Measurements from ENCODE around the gene GALNT16. TPM values are rescaled to one million over a fixed set of nuclear protein-coding genes. Genes with fewer than 3 reads are reported as not detected.
"Not testable (repeated sequence)": the region's sequence is repeated elsewhere in the genome, so short reads cannot be mapped to it uniquely, and the experiment has no call there.

GALNT16 gene
- 14.9 TPM for total RNA-seq
- long read RNA-seq, full-length matches to known transcripts: 20 of 47 reads
- long read RNA-seq, partial matches to known transcripts: 12 of 47 reads
- long read RNA-seq, other reads (novel, unspliced or antisense): 15 of 47 reads

DNA sequence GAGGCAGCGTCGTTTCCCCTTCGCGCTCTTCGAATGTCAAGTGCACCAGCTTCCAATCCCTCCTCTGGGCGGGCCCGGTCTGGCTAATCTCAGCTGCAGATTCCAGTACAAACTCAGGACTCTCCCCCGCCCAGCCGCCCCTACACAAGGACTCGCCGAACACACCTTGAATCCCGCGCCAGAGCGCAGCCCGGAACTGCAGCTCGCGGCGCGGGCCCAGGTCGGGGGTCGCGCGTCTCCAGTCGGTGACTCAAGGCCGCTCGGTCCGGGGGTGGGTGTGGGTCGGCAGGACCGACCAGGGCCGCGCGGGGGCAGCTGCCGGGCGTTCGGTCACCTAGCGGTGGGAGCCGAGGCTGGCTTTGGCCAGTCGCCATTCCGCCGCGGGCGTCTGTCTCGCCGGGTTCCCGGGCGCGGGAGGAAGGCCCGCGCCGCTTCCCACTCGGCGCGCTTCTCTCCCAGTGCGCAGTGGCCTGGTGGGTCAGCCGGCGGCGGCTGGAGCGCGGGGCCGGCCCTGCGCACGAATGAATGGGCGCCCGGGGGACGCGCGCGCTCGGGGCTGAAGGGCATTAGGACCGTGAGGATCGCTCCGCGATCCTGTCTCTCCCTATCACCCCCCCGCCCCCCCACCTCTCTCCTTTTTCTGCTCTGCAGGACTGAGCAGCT, at the start of gene GALNT16:
TSS of gene GALNT16 (plus strand) at position 632 of the 663 bp plus-strand sequence. CDS start 133 bp downstream, outside the sequence.
- no peak for DNase-seq (ENCODE audit: low spot score)

DNA sequence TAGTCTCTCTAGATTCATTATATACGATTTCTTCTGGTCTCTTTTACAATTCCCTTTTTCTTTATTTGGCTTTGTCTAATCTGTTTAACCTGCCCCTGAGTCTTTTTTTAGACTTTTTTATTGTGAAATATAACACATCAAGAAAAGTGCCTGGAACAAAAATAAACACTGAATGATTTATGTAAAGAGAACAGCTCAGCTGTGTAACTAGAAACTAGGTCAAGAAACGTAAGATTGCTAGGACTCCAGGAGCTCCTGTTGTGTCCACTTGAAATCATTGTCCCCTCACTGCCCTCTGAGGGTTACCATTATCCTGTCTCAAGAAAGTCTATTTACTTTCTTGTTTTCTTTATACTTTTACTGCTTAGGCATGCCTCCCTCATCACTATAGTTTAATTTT, 45.6 kb upstream of the GALNT16 start:
- DNase-seq (ENCODE audit: low spot score): no peak

DNA sequence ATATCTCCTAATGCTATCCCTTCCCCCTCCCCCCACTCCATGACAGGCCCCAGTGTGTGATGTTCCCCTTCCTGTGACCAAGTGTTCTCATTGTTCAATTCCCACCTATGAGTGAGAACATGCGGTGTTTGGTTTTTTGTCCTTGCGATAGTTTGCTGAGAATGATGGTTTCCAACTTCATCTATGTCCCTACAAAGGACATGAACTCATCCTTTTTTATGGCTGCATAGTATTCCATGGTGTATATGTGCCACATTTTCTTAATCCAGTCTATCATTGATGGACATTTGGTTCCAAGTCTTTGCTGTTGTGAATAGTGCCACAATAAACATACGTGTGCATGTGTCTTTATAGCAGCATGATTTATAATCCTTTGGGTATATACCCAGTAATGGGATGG, 42.3 kb upstream of the GALNT16 start:
- DNase-seq (ENCODE audit: low spot score): not testable (repeated sequence)

DNA sequence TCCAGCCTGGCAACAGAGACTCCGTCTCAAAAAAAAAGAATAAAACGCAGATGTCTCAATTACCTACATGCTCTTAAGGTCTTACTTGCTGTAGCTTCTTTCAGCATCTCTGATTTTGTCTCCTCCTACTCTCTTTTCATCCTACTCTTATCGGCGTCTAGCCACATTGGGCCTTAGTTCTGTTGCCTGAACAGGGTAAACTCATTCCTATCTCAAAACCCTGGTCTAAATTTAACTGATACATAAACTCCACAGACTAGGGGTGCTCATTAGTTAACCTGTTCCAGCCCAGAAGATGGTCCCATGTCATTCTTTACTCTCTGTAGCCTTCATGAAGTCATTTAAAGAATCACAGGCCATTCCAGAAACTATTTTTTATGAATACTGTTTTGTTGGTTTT, 35.0 kb upstream of the GALNT16 start:
- no peak for DNase-seq (ENCODE audit: low spot score)

DNA sequence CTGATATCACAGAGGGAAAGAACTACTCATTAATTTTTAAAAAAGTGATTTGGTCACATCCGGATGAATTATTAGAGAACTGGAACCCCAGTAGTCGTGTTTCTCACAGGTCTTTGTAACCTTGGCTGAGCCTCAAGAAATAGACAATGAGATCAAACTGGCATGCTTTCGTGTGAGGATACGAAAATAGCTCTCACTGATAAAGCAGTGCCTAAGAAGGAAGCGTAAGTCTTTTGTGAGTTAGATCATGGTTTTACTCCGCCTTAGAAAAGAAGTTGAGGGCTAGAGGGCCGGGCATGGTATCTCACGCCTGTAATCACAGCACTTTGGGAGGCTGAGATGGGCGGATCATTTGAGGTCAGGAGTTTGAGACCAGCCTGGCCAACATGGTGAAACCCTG, 33.8 kb upstream of the GALNT16 start:
- DNase-seq (ENCODE audit: low spot score): no peak

DNA sequence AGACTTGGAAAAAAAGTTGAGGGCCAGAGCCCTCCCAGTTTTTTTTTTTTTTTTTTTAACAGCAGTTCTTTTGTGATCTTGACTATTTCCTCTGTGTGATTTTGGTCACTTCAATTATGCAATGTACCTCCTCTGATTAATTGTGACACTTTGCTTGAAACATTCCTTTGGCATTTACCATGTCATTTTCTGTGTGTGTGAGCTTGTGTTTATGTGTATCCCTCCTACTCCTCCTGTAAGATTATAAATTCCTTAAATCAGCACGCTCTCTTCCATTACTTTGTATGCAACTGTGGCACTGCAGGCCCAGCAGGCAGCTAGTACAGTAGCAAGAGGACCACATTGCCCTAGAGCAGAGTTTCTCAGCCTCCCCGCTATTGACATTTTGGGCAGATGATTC, 33.2 kb upstream of the GALNT16 start:
- no peak for DNase-seq (ENCODE audit: low spot score)

DNA sequence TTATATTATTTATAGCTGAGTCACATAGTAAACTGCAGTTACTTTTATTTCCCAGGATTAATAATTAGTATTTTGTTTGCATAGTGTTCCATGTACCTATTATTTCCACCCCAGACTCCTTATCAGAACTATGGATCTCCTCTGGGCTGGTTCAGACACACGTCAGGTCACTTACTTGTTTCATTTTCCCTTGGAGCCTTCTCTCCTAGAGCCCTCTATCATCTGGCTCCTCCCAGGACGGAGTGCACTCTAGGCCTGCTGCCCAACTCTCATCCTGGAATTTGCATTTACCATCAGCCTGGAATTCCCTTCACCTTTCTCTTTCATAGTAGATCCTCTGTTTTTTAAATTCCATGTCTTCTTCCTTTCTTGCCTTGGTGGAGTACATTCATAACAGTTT, 28.5 kb upstream of the GALNT16 start:
- no peak for DNase-seq (ENCODE audit: low spot score)

DNA sequence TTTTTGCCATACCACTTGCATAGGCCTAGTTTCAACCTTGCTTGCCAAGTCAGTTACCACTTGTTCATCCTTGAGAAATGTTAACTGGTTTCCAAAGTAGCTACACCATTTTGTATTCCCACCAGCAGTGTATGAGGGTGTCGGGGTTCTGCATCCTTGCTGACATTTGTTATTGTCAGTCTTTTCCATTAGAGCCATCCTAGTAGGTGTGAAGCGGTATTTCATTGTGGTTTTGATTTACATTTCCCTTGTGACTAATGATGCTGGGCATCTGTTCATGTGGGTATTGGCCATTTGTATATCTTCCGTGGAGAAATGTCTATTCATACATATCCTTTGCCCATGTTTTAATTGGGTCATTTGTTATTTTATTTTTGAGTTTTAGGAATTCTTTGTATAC, 27.6 kb upstream of the GALNT16 start:
- no peak for DNase-seq (ENCODE audit: low spot score)

DNA sequence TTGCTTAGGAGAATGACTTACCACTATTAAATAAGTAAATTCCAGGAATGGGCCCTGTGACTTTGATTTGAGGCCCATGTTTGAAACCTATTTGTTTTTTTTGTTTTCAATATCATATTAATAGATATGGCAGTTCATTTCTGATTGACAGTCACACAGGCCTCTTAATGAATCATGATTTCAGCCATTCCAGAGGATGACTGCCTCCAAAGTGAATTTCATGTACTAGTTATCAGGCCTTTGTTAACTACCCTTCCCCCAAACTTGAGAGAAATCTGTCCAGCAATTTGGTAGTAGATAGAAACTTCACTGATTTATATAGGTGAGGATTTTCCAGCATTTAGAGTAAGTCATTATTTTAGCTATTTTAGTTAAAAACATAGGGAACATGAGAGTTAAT, 25.9 kb upstream of the GALNT16 start:
- DNase-seq (ENCODE audit: low spot score): no peak

DNA sequence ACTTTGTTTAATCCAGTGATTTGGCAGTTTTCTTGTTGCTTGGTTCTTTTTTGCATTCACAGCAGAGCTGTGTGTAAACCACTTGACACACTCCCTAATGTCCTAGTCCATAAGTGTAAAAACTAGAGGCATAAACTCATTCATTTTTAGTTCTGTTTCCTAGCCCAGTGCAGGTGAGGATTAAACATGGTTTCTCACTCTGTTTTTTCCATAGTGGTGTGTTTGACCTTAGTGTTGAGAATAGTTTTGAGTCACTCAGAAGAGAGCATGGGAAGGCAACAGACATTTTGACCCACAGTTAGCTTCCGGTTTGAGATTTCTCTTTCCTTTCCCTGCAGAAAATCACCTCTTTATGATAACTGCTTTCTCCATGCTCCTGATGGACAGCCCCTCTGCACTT, 24.2 kb upstream of the GALNT16 start:
- no peak for DNase-seq (ENCODE audit: low spot score)

DNA sequence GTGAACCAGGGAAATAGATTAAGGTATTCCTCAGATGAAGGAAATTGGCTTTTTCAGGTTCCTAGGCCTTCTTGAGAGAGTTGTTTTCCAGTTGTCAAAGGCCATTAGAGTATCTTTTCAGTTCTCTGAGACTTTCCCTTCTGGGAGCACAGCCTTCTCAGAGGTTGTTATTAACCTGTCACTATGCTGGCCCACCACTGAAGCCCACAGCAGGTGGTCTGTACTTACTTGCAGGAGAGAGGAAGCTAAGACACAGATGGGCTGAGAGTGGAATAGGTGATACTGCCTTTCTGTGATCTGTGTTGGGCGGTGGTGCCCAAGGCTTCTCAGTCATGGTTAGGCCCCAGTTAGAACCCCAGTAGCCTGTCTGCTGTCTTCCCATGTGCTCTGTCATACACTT, 22.8 kb upstream of the GALNT16 start:
- DNase-seq (ENCODE audit: low spot score): no peak

DNA sequence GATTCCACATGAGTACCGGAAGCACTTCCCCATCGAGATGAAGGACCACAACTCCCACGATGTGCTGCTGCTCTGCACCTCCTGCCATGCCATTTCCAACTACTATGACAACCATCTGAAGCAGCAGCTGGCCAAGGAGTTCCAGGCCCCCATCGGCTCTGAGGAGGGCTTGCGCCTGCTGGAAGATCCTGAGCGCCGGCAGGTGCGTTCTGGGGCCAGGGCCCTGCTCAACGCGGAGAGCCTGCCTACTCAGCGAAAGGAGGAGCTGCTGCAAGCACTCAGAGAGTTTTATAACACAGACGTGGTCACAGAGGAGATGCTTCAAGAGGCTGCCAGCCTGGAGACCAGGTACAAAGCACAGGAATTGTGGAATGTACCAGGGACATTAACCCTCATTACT, 22.4 kb upstream of the GALNT16 start:
- no peak for DNase-seq (ENCODE audit: low spot score)

DNA sequence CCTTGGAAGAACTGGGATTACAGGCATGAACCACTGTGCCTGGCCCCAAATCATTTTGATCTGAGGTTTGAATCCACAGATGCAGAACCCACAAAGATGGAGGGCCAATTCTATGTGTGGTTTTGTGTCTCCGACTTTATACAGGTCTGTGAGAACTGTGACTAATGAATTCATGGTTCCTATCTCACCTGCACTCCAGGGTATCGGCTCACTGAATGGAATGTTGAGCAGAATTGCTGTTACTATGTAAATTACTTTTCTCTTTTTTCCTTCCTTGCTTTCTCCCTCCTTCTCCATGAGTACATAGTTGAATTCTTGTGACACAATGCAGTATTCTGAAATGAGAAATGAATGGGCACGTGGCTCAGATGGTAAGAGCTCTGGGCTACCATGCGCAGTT, 21.1 kb upstream of the GALNT16 start:
- DNase-seq (ENCODE audit: low spot score): no peak

DNA sequence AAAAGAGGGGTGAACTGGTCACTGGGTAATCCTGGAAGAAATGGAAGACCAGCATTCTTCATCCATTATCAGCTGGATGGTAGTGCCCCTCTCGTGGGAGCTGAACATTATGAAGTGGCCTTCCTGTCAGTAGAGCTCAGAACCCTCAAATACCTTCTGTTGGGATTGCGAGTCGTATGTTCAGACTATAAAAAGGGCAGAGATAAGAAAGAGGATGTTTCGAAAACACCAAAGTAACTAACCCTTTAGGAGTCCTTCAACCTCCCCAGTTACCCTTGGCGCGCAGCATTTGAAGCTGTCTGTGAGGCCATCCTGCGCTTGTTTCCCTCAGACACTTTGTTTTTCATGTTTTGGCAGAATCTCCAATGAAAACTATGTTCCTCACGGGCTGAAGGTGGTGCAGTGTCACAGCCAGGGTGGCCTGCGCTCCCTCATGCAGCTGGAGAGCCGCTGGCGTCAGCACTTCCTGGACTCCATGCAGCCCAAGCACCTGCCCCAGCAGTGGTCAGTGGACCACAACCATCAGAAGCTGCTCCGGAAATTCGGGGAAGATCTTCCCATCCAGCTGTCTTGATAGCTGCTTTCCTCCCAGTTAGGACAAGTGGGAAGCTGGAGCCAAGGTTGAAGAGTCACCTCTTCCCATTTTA, 19.3 kb upstream of the GALNT16 start:
- DNase-seq (ENCODE audit: low spot score): no peak

DNA sequence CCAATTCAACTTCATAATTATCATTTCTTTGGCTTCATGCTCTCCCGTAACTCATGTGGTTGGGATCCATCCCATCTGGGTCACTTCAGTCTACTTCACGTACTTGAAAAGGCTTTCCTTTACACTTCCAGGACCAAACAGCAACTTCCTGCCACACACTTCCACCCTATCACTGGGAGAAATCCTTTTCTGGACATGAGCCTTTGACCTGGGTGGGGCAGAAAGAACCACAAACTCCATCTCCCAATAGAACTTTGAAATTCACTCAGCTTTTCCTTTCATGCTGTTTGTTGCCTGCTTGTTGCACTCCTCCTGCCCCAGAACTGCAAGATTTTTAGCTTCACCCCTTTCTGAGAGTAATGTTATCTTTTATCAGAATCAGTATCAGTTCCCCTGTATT, 18.4 kb upstream of the GALNT16 start:
- DNase-seq (ENCODE audit: low spot score): no peak

DNA sequence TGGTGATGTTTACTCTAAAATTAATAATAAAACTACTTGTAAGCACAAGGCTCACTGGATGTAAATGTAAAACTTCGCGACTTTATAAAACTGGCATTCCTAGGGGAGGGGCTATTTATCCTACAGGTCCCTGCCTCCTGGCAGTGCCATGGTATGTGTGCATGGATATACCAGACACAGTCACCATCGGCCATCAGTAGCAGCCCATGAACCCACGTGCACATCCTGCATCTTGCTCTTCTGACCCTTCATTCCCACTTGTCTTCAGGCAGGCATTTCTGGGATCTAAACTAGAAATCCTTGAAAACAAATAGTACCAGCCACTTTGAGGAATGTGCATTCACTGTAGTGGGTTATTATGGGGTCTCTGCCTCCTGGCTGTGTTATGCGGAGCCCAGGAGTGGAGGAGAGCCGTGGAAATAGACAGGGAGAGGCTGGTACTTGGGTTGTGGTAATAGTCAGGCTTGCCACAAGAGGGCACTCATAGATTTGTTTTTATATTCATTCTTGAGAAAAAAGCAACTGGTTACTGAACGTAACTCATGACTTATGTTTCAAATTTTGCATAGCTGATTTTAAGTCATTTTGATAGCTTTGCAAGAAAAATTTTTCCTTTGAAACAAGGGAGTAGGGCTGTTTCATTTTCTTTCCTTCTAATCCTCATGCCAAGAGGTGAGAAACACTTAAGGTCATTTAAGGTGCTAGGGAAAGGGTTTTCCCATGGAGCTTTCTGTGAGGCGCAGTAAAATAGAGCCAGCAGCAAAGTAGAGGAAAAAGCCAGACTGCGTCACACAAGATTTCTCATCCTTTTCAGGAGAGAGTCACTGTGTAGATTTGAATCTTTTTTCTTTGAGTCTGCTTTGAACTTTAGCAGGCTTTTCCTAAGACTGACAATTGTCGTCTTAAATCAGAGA, 17.4 kb upstream of the GALNT16 start:
- no peak for DNase-seq (ENCODE audit: low spot score)

DNA sequence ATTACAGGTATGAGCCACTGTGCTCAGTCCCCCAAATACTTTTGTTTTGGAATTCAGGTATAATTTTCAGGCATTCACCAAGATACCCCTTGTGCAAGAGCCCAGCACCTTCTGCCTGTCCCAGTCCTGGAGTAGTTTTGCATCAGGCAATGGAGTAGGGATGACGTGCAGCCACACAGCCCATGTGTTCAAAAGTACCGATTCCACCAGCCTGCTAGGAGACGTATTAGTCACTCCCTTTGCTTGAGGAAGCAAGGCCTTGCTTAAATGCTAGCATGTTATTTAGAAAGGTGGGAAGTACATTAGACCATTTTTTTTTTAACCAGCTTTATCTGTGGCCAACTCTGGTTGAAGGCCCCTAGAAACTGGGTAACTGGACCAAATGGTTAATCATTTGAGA, 15.0 kb upstream of the GALNT16 start:
- no peak for DNase-seq (ENCODE audit: low spot score)

DNA sequence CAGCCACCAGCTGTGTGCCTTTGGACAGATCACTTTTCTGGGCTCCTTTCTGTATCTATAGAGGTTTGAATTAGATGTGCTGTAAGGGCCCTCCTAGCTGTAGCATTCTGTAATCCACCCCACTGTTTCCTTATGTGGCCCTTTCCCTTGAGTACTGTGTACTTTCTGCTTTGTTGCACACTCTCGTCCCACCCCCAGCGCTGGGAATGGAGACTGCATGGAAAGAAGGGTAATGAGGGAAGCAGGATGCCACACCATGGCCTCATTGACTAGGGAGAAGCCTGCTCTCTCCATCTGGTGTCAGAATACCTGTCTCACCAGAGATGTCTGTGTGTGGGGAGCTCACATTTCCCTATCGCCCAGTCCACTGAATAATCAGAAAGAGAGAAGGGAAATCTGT, 13.6 kb upstream of the GALNT16 start:
- no peak for DNase-seq (ENCODE audit: low spot score)

DNA sequence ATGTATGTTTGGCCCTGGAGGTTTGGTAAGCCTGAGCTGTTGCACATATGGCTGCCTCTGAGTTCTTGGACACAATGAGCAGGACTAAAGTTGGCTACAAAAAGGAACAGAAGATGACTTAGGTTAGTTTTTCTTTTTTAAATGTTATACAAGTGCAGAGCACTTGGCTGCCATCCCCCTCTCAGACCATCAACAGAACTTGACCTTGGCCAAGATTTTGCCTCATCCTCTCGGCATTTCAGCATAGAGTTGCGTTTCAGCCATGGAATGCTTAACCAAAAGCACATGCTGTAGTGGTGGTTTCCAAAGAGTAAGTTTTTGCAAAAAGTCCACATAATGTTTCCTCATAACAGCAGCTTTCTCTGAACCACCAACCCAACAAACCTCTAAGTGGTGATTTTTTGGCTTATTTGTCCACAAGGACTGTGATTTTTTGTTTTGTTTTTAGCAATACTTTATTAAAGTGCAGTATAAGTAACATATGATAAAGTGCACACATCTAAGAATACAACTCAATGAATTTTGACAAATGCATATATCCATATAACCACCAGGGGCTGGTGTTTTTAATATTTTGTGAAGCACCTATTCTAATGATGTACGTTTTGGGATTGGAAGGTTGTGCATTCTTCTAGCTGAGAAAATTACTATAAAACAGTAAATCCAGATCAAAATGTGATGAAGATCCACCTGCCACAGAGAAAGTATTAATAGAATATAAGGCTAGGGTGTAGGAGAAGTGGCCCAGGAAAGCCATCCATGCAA, 12.1 kb upstream of the GALNT16 start:
- no peak for DNase-seq (ENCODE audit: low spot score)

DNA sequence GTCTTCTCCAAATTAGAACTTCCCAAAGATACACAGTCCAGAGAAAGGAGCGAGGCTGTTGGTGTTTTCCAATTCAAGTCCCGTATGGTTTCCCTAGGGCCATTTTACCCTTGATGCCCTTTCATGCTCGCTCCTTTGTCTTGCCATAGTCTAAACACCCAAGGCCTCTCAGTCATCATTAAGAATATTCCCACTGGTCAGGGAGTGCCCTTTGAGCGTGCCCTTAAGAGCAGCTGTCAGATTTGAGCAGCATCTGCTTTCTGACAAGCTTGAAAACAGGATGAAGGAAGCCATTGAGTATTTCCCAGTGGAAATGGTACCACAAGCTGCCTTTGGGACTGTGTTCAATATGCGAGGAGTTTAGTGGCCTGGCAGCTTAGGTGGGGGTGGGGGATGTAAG, 10.4 kb upstream of the GALNT16 start:
- no peak for DNase-seq (ENCODE audit: low spot score)

DNA sequence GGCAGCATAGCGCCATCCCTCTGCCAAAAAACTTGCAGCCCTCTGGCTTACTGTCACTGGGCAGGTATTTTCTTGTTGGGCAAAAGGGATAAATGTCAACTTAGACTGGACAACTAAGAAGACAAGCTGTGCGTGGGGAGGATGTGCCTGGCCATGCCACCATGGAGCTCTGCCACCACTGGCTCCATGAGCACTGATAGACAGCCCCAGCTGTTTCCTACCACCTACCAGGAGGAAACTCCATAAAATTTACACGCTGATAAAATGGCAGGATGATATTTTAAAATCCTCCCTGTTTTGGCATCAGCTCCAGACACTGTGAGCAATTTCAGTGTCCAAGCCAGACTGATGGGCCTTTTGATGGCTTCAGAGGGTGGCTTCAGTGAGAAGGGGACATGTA, 7.1 kb upstream of the GALNT16 start:
- no peak for DNase-seq (ENCODE audit: low spot score)
